Ishikawa (cell line): ENCODE data around the gene ABHD2.

Experiments used
- EGR1 ChIP-seq: IDR thresholded peaks from 2 replicates; pipeline ENCODE4 v1.6.1; 2012
- EP300 ChIP-seq: IDR thresholded peaks from 2 replicates; pipeline ENCODE4 v1.6.1; 2012; ENCODE audit warnings: borderline replicate concordance
- MAX ChIP-seq: IDR thresholded peaks from 2 replicates; pipeline ENCODE4 v1.6.1; 2012
- NFIC ChIP-seq: IDR thresholded peaks from 2 replicates; pipeline ENCODE4 v1.6.1; 2012
- RAD21 ChIP-seq: IDR thresholded peaks from 2 replicates; pipeline ENCODE4 v1.6.1; 2012; ENCODE audit warnings: low read depth
- REST ChIP-seq: IDR thresholded peaks from 2 replicates; pipeline ENCODE4 v1.6.1; 2012; ENCODE audit warnings: low read depth, mild to moderate bottlenecking
- ZBTB7A ChIP-seq: IDR thresholded peaks from 2 replicates; pipeline ENCODE4 v1.6.1; 2012; ENCODE audit warnings: low read depth

- TF ChIP-seq EP300, result no peak
- TF ChIP-seq REST, result no peak
- no peak for TF ChIP-seq MAX
- TF ChIP-seq EGR1, result no peak
- TF ChIP-seq ZBTB7A, result no peak
- TF ChIP-seq RAD21, result no peak
- TF ChIP-seq NFIC, result no peak
Observed at GRCh38 chr15:89211678-89212170, 123.5 kb downstream of the ABHD2 start.
